Measurements from ENCODE around the gene SH3BP2. TPM values are rescaled to one million over a fixed set of nuclear protein-coding genes. Genes with fewer than 3 reads are reported as not detected.

SH3BP2 gene
- total RNA-seq, 8 experiments from 2014 or later: 17.5 to 41.5 (median 24.1) TPM

GRCh38 chr4:2860391-2861348, 67.8 kb downstream of the SH3BP2 start:
- ATAC-seq (replicated peaks in 6 of 8): peak in 3 of 8 experiments; percentile 19 to 55 (median 53)
- in situ Hi-C loops (cut with MboI; ENCODE audit: low pct_unique_long_range_greater_than_20kb in 2 of 9, low sequenced_read_pairs in 9 of 9, unreplicated experiment in 9 of 9): no loop called here
- WGBS, 10 experiments: 66 to 100% (median 82%) methylated on average over 1 to 6 of the region's 6 CpGs; no CpG with 5 or more reads in 2 of the 10 experiments
- Histone ChIP-seq H3K27ac (no peak overlapping the region), H3K4me3 (no peak overlapping the region), H3K4me1 (replicated peaks in 1 of 2) (peaks cover 12% of the 10 kb centered on the region in 2 donors)

DNA sequence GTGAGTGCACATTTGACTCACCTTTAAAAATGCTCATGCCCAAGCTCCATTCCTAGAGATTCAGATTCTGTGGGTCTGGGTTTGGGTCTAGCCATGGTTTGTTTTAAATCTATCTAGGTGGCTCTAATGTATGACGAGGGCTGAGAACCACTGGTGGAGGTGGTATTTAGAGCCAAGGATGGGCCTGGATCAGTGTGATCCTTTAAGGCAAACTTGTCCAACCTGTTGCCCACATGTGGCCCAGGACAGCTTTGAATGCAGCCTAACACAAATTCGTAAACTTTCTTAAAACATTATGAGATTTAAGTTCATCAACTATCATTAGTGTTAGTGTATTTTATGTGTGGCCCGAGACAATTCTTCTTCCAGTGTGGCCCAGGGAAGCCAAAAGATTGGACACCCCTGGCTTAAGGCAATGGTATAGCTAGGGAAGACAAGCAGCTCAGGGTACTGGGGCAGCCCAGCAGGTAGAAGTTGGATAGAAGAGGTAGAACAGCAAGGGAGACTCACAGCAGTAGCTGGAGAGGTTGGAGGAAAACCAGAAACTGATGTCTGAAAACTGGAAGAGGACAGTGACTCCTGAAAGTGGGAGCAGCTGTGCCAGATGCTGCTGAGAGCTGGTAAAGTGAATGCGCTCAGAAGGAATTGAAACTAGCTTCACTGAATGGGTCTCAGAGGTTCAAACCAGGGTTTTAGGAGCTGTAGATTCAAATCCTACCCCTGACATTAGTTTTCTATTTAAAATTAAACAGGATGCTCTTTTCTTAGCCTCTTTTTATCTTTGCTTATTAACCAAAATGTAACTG, 68.9 kb downstream of the SH3BP2 start:
- Histone ChIP-seq H3K4me1 (replicated peaks in 1 of 2) (peaks cover 12% of the 10 kb centered on the region in 2 donors), H3K4me3 (no peak overlapping the region), H3K27ac (no peak overlapping the region)
- ATAC-seq (replicated peaks in 6 of 8): peak in 3 of 8 experiments; percentile 11 to 25 (median 19)
- in situ Hi-C loops (cut with MboI; ENCODE audit: low pct_unique_long_range_greater_than_20kb in 2 of 9, low sequenced_read_pairs in 9 of 9, unreplicated experiment in 9 of 9): no loop called here
- WGBS, 10 experiments: 26 to 100% (median 80%) methylated on average over 1 to 4 of the region's 4 CpGs; no CpG with 5 or more reads in 2 of the 10 experiments

DNA sequence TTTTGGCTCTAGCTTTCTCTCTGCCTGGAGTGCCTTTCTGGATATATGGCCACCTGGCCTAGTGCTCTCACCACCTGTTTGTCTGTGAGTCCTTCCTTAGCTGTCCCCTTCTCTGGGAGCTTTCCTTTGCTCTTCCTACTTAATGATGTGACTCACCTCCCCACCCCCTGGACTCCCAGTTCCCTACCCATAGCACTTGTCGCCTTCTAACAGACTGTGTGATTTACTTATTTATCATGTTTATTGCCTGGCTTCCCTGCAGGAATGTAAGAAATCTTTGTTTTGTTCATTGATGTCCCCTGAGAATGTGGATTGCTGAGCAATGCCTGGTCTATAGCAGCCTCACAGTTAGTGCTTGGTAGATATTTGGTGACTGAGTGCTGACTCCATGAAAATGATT, 69.6 kb downstream of the SH3BP2 start:
- Histone ChIP-seq H3K4me3 (no peak overlapping the region), H3K27ac (no peak overlapping the region), H3K4me1 (replicated peaks in 1 of 2) (peaks cover 15 to 16% of the 10 kb centered on the region in 2 donors)
- 0 to 38% (median 17%) methylated on average over 1 of the region's 1 CpG; no CpG with 5 or more reads in 7 of the 10 experiments for WGBS, 10 experiments
- in situ Hi-C loops (cut with MboI; ENCODE audit: low pct_unique_long_range_greater_than_20kb in 2 of 9, low sequenced_read_pairs in 9 of 9, unreplicated experiment in 9 of 9): no loop called here
- ATAC-seq (replicated peaks in 6 of 8): peak; percentile 42 to 94 (median 90)

DNA sequence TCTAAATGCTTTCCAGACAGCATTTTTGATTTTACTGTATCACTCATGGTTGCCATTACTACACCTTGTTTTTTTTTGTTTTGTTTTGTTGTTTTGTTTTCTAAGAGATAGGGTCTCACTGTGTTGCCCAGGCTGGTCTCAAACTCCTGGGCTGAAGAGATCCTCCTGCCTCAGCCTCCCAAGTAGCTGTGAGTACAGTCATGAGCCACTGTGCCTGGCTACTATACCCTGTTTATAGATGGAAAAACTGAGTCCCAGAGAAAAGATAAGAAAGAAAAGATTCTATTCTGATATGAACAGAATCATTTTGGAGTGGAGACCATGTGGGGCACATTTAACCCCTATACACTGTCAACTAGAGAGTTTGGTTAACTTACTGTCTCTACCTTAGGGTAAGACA, 70.8 kb downstream of the SH3BP2 start:
- H3K4me1 ChIP-seq (replicated peaks in 1 of 2): peaks cover 17 to 25% of the 10 kb centered on the region in 2 donors
- H3K27ac ChIP-seq: no peak overlapping the region
- no peak for ATAC-seq (replicated peaks in 6 of 8)

GRCh38 chr4:2865196-2865780, 72.4 kb downstream of the SH3BP2 start:
- no peak for ATAC-seq (replicated peaks in 6 of 8)
- Histone ChIP-seq H3K4me1 (replicated peaks in 1 of 2) (peaks cover 25 to 28% of the 10 kb centered on the region in 2 donors), H3K4me3 (no peak overlapping the region), H3K27ac (no peak overlapping the region)
- 30 to 78% (median 64%) methylated on average over 1 to 2 of the region's 2 CpGs for WGBS, 10 experiments
- in situ Hi-C loops (cut with MboI; ENCODE audit: low pct_unique_long_range_greater_than_20kb in 2 of 9, low sequenced_read_pairs in 9 of 9, unreplicated experiment in 9 of 9): no loop called here

More for the DNA sequence above, 70.8 kb downstream of the SH3BP2 start:
- in situ Hi-C loops (cut with MboI; ENCODE audit: low pct_unique_long_range_greater_than_20kb in 2 of 9, low sequenced_read_pairs in 9 of 9, unreplicated experiment in 9 of 9): no loop called here
- no peak overlapping the region for H3K4me3 ChIP-seq

DNA sequence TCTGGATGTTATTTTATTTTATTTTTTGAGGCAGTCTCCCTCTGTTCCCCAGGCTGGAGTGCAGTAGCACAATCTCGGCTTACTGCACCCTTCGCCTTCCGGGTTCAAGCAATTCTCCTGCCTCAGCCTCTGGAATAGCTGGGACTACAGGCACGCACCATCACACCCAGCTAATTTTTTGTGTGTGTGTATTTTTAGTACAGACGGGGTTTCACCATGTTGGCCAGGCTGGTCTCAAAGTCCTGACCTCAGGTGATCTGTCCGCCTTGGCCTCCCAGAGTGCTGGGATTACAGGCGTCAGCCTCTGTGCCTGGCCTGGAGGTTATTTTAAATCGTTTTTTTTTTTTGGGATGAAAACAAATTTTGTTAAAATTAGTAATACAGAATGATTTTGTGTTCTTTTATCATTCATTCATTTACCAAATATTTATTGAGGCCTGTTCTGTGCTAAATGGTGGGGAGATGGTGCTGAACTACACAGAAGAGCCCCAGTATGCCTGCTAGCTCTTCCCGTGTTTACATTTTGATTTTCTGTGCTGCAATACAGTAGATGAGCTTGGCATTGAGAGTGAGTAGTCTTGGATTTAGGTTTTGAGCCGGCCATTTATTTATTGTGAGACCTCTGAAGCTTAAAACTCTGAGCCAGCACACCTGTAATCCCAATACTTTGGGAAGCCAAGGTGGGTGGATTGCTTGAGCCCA, 73.4 kb downstream of the SH3BP2 start:
- Histone ChIP-seq H3K4me3 (no peak overlapping the region), H3K27ac (no peak overlapping the region), H3K4me1 (replicated peaks in 1 of 2) (peaks cover 26 to 27% of the 10 kb centered on the region in 2 donors)
- in situ Hi-C loops (cut with MboI; ENCODE audit: low pct_unique_long_range_greater_than_20kb in 2 of 9, low sequenced_read_pairs in 9 of 9, unreplicated experiment in 9 of 9): no loop called here
- WGBS, 10 experiments: 40 to 100% (median 86%) methylated on average over 1 to 9 of the region's 10 CpGs; no CpG with 5 or more reads in 1 of the 10 experiments
- no peak for ATAC-seq (replicated peaks in 6 of 8)

DNA sequence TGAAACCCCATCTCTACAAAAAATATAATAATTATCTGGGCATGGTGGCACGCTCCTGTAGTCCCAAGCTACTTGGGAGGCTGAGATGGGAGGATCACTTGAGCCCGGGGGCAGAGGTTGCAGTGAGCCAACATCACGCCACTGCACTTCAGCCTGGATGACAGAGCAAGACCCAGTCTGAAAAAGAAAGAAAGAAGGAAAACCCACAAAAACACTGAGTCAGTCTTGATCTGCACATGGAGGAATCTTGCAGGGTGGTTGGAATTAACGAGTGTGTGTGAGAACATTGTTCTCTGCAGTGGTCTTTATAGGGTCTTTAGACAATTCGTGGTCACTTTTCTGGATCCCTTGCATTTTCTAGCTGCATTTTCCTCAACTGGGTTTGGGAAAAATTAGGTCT, 74.0 kb downstream of the SH3BP2 start:
- Histone ChIP-seq H3K27ac (no peak overlapping the region), H3K4me3 (no peak overlapping the region), H3K4me1 (replicated peaks in 1 of 2) (peaks cover 26% of the 10 kb centered on the region in 2 donors)
- WGBS, 10 experiments: 80 to 100% (median 100%) methylated on average over 1 to 3 of the region's 5 CpGs; no CpG with 5 or more reads in 5 of the 10 experiments
- ATAC-seq (replicated peaks in 6 of 8): no peak
- in situ Hi-C loops (cut with MboI; ENCODE audit: low pct_unique_long_range_greater_than_20kb in 2 of 9, low sequenced_read_pairs in 9 of 9, unreplicated experiment in 9 of 9): no loop called here

DNA sequence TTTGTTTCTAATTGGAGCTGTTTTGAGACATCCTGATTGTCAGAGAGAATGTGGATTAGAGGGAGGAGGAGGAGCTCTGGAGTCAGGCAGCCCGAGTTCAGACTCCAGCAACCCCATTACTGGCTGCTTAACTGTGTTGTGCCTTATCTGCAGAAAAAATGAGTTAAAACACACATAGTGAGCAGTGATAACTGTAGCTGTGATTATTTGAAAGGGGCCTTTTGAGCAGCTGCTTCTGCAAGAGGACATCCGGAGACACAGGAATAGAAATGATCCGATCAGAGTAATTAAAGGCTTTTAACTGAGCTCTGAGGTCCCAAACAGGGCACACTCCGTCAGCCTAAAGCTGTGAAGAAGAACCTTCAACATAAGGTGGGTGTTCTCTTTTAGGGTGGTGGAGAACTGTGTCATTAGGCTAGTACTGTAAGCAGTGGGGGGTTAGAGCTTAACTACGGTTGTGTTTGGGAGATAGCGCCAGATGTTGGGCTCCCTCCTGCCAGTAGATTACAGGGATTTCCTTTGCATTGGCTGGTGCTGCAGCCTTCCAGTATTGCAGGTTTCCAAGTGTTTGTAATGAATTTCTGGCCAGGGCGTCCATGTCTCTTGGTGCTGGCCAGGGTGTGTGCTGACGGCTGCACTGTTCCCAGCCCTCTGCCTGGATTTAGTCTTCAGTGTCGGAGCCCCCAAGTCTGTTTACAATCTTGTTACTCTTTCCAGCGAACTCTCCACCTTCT, 75.0 kb downstream of the SH3BP2 start:
- Histone ChIP-seq H3K4me3 (no peak overlapping the region), H3K27ac (no peak overlapping the region), H3K4me1 (replicated peaks in 1 of 2) (peaks cover 16 to 19% of the 10 kb centered on the region in 2 donors)
- in situ Hi-C loops (cut with MboI; ENCODE audit: low pct_unique_long_range_greater_than_20kb in 2 of 9, low sequenced_read_pairs in 9 of 9, unreplicated experiment in 9 of 9): no loop called here
- ATAC-seq (replicated peaks in 6 of 8): peak in 6 of 8 experiments; percentile 27 to 70 (median 46)
- WGBS, 10 experiments: 7 to 83% (median 52%) methylated on average over 1 to 7 of the region's 10 CpGs

DNA sequence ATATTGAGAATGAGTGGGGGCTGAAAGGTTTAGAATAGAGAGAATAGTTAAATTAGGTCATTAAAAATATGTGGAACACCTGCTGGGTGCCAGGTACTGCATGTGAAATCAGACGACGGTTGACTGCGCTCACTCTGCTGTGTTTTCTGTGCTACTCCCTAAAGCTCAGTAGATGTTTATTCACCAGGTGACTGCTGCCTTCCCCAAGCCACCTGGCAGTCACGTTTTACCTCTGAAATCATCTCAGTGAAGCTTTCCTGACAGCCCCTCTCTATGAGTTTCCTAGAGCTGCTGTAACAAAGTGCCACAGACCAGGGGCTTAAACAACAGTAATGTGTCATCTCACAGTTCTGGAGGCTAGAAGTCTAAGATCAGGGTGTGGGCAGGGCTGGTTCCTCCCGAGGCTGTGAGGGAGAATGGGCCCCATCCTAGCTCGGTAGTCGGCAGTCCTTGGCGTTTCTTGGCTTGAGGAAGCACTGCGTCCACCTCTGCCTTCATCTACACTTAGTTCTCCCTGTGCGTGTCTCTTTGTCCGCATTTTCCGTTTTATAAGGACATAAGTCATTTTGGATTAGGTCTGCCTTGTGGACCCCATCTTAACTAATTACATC, 76.1 kb downstream of the SH3BP2 start:
- Histone ChIP-seq H3K27ac (no peak overlapping the region), H3K4me3 (no peak overlapping the region), H3K4me1 (replicated peaks in 1 of 2) (peaks cover 14 to 18% of the 10 kb centered on the region in 2 donors)
- in situ Hi-C loops (cut with MboI; ENCODE audit: low pct_unique_long_range_greater_than_20kb in 2 of 9, low sequenced_read_pairs in 9 of 9, unreplicated experiment in 9 of 9): no loop called here
- peak in 2 of 8 experiments; percentile 16 to 36 for ATAC-seq (replicated peaks in 6 of 8)
- WGBS, 10 experiments: 0 to 100% (median 87%) methylated on average over 1 to 8 of the region's 12 CpGs; no CpG with 5 or more reads in 1 of the 10 experiments

- in situ Hi-C loops (cut with MboI; ENCODE audit: low pct_unique_long_range_greater_than_20kb in 2 of 9, low sequenced_read_pairs in 9 of 9, unreplicated experiment in 9 of 9): no loop called here
- no peak for ATAC-seq (replicated peaks in 6 of 8)
- Histone ChIP-seq H3K4me1 (replicated peaks in 1 of 2) (peaks cover 14 to 18% of the 10 kb centered on the region in 2 donors), H3K4me3 (no peak overlapping the region), H3K27ac (no peak overlapping the region)
- WGBS, 10 experiments: 53 to 100% (median 76%) methylated on average over 1 to 6 of the region's 6 CpGs; no CpG with 5 or more reads in 1 of the 10 experiments
Observed at GRCh38 chr4:2869659-2870058, 76.8 kb downstream of the SH3BP2 start.

GRCh38 chr4:2870082-2870481, 77.2 kb downstream of the SH3BP2 start:
- H3K4me3 ChIP-seq: no peak overlapping the region
- WGBS, 10 experiments: 40 to 83% (median 63%) methylated on average over 1 to 2 of the region's 2 CpGs; no CpG with 5 or more reads in 3 of the 10 experiments
- ATAC-seq (replicated peaks in 6 of 8): no peak
- peaks cover 14 to 18% of the 10 kb centered on the region in 2 donors for H3K4me1 ChIP-seq (replicated peaks in 1 of 2)
- in situ Hi-C loops (cut with MboI; ENCODE audit: low pct_unique_long_range_greater_than_20kb in 2 of 9, low sequenced_read_pairs in 9 of 9, unreplicated experiment in 9 of 9): no loop called here
- no peak overlapping the region for H3K27ac ChIP-seq
